ENCODE measurements around the gene PROKR2. TPM values are rescaled to one million over a fixed set of nuclear protein-coding genes. Genes with fewer than 3 reads are reported as not detected.

PROKR2 gene
- total and polyA plus RNA-seq, 2 donors from 2014 or later: not detected

DNA sequence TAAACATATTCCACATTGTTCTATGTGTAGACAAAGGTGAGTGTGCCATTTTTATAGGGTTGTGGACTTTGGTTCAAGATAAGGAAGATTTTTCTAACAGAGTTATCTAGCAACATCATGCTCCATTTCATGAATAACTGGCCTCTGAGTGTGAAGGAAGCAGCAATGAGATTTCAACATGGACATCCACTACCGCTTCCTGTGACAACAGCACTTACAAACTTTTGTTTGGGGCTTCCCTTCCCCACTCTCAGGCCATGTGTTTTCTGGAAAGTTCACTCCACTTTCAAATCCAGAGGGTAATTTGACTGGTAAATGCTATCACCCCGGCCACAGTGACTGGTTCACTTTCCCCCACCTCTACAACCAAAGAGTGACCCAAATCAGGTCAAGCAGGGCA lies 38.1 kb upstream of the PROKR2 start:
- H3K27ac ChIP-seq (ENCODE audit: low read depth in 2 of 2, low read length in 2 of 2): no peak overlapping the region
- TF ChIP-seq, protein P1, sequence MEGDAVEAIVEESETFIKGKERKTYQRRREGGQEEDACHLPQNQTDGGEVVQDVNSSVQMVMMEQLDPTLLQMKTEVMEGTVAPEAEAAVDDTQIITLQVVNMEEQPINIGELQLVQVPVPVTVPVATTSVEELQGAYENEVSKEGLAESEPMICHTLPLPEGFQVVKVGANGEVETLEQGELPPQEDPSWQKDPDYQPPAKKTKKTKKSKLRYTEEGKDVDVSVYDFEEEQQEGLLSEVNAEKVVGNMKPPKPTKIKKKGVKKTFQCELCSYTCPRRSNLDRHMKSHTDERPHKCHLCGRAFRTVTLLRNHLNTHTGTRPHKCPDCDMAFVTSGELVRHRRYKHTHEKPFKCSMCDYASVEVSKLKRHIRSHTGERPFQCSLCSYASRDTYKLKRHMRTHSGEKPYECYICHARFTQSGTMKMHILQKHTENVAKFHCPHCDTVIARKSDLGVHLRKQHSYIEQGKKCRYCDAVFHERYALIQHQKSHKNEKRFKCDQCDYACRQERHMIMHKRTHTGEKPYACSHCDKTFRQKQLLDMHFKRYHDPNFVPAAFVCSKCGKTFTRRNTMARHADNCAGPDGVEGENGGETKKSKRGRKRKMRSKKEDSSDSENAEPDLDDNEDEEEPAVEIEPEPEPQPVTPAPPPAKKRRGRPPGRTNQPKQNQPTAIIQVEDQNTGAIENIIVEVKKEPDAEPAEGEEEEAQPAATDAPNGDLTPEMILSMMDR (IDR thresholded peaks at IDR 0.05; ENCODE audit: borderline replicate concordance, extremely low read depth, insufficient read depth): no peak
- H3K9me3 ChIP-seq (ENCODE audit: control insufficient read depth in 2 of 3, insufficient read depth in 1 of 3, low read length in 3 of 3): no peaks in the 10 kb centered on the region
- DNase-seq (no peak), FAIRE-seq (no peak)
- H3K4me1 ChIP-seq (ENCODE audit: control insufficient read depth in 2 of 3, insufficient read depth in 2 of 3, low read depth in 1 of 3, low read length in 3 of 3): no peaks in the 10 kb centered on the region
- no peak overlapping the region for H3K4me3 ChIP-seq (ENCODE audit: low read length in 3 of 3)
- intact Hi-C loops (cut with DNase I): no loop called here
- H3K27me3 ChIP-seq (ENCODE audit: control insufficient read depth, insufficient read depth, low read length): no peaks in the 10 kb centered on the region
- H3K9ac ChIP-seq (ENCODE audit: low read length in 3 of 3): no peak overlapping the region
- H3K36me3 ChIP-seq (ENCODE audit: control insufficient read depth in 2 of 3, insufficient read depth in 3 of 3, low read length in 3 of 3): no peaks in the 10 kb centered on the region

DNA sequence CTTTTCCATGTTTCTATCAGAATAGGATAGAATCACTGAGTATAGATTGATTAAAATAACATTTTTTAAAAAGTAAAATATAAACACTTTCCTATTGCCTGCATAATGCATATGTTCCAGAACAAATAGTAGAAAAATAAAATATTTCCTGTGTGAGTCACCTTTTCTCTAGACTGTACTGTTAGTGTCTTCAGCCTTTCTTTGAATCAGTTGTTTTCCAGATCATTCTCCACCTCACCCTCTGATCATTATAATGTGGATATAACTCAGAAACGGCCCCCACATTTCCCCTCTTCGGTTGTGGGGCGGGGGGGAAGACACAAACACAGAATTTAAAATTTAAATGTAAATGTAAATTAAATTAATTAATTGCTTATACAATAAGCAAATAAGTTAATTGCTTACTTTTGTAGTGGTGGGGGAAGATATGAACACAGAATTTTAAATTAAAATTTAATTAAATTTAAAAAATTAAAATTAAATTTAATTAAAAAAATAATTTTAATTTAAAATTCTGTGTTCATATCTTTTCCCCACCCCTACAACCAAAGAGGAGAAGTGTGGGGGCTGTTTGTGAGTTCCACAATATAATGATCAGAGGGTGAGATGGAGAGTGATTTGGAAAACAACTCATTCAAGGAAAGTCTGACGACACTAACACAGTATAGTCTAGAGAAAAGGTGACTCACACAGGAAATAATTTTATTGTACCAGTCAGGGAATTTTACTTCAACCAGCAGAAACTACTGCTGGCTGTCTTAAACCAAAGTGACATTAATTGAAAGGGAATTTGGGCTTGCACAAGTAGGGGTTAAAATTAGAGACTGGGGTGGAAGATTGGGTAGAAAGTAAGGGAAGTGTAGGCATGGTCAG lies 37.1 kb upstream of the PROKR2 start:
- Histone ChIP-seq H3K36me3 (ENCODE audit: control insufficient read depth in 2 of 3, insufficient read depth in 3 of 3, low read length in 3 of 3) (no peaks in the 10 kb centered on the region), H3K27ac (ENCODE audit: low read depth in 2 of 2, low read length in 2 of 2) (no peak overlapping the region), H3K9me3 (ENCODE audit: control insufficient read depth in 2 of 3, insufficient read depth in 1 of 3, low read length in 3 of 3) (no peaks in the 10 kb centered on the region), H3K4me3 (ENCODE audit: low read length in 3 of 3) (no peak overlapping the region), H3K4me1 (ENCODE audit: control insufficient read depth in 2 of 3, insufficient read depth in 2 of 3, low read depth in 1 of 3, low read length in 3 of 3) (no peaks in the 10 kb centered on the region), H3K27me3 (ENCODE audit: control insufficient read depth, insufficient read depth, low read length) (no peaks in the 10 kb centered on the region), H3K9ac (ENCODE audit: low read length in 3 of 3) (no peak overlapping the region)
- FAIRE-seq (no peak), DNase-seq (no peak)
- intact Hi-C loops (cut with DNase I): no loop called here
- TF ChIP-seq, protein P1 (IDR thresholded peaks at IDR 0.05; ENCODE audit: borderline replicate concordance, extremely low read depth, insufficient read depth): no peak

DNA sequence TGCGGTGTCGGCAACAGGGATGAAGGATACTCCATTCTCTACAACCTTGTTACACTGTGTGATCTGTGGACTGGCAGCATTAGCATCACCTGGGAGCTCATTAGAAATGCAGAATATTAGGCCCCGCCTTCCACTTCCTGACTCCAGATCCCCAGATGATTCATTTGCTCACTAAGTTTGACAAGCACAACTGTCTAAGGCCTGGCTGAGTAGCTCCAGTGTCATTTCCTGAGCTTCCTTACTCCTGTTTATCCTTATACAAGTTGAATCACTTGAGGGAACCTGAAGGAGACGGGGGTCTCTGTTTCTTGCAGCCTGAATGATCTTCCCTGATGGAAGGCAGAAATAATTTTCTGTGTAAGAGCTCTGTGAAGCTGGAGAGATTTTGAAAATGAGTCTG lies 32.7 kb upstream of the PROKR2 start:
- H3K4me1 ChIP-seq (ENCODE audit: control insufficient read depth in 2 of 3, insufficient read depth in 2 of 3, low read depth in 1 of 3, low read length in 3 of 3): no peaks in the 10 kb centered on the region
- TF ChIP-seq, protein P1 (IDR thresholded peaks at IDR 0.05; ENCODE audit: borderline replicate concordance, extremely low read depth, insufficient read depth): no peak
- no peak overlapping the region for H3K4me3 ChIP-seq (ENCODE audit: low read length in 3 of 3)
- FAIRE-seq: no peak
- no peaks in the 10 kb centered on the region for H3K9me3 ChIP-seq (ENCODE audit: control insufficient read depth in 2 of 3, insufficient read depth in 1 of 3, low read length in 3 of 3)
- intact Hi-C loops (cut with DNase I): no loop called here
- no peak overlapping the region for H3K27ac ChIP-seq (ENCODE audit: low read depth in 2 of 2, low read length in 2 of 2)
- no peak for DNase-seq
- no peaks in the 10 kb centered on the region for H3K27me3 ChIP-seq (ENCODE audit: control insufficient read depth, insufficient read depth, low read length)
- H3K36me3 ChIP-seq (ENCODE audit: control insufficient read depth in 2 of 3, insufficient read depth in 3 of 3, low read length in 3 of 3): no peaks in the 10 kb centered on the region
- H3K9ac ChIP-seq (ENCODE audit: low read length in 3 of 3): no peak overlapping the region
